DMS 273 (cell line): ENCODE data around the gene RFTN1.

ENCODE experiments used
- DNase-seq: peaks from one replicate; lab custom pipeline; 2025; ENCODE audit not compliant: unreplicated experiment; lab: John Stamatoyannopoulos, UW

Gene RFTN1

DNA sequence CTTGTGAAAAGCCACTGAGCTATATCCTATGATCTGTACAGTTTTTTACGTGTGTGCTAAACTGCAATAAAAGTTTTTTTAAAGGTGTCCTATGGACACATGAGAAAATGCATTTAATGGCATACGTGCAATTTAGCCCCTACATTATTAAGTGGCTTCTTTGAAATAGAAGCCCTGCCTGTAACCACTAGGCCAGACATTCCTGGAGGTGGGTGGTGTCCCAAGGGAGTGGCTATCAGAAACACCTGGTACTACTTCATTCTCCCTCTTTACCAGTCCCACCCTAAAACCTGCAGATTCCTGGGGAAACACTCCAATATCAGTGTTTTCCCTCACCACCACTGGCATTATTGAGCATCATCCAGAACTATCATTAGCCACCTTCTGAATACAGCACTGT lies 148.5 kb downstream of the RFTN1 start:
- no peak for DNase-seq

- DNase-seq, result no peak
Observed at GRCh38 chr3:16364323-16364722, 149.2 kb downstream of the RFTN1 start.

DNA sequence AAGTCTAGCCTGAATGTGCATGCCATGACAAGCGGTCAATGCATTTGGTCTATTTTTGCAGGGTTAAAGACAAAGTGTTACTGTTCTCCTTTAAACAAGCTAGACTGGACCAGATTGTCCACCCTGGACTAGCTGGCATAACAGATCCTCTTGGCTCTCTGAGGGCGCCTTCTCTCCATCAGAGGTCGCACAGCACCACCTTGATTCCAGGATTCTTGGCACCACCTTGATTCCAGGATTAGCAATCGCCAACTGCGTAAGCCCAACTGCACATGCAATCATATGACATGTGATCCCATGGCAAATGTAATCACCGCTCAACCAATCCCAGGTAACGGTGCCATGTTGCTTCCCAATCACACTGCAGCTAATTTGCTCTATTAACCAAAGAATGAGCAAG lies 149.9 kb downstream of the RFTN1 start:
- no peak for DNase-seq

DNA sequence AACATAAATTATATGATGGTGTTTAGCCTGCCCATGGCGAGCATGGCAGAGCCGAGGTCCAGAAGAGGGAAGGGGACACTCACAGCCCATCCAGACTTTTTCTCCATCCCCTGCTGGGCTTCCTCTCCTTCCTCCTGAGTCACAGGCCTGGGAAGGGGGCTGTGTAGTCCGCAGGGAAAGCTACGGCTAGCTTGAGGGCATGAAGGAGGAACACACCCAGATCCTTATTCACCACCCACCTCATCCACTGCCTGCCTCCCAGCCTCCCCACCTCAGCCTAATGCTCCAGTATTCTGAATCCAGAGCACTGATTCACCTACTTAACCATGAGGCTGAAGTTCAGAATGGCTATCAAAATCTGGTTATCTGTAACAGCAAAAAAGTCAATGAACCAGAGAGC lies 150.7 kb downstream of the RFTN1 start:
- DNase-seq, result no peak

DNA sequence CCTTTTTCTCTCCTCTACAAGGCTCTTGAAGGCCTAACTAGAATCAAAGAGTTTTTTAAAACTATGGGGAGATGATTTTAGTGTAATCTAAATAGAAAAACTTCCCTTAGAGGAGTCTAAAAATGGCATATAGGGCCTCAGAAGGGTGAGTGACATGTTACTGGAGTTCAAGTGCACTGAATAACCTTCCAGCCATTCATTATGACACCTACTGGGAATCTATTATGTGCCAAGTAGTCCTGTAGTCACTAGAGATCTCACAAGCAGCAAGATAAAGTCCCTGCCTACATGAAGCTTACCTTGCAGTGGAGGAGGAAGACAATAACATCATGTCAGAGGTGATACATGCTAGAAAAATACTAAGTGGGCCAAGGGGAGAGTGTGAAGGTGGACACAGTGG lies 152.4 kb downstream of the RFTN1 start:
- DNase-seq, result no peak

DNA sequence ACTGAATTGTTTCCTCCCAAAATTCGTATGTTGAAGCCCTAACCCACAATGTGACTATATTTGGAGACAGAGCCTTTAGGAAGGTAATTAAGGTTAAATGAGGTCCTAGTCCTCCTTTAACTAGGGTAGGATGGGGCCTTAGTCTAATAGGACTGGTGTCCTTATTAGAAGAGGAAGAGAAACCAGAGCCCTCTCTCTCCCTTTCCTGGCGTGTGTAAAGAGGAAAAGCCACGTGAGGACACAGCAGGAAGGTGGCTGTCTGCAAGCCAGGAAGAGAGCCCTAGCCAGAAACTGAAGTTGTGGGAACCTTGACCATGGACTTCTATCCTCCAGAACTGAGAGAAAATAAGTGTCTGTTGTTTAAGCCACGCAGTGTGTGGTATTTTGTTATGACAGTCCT lies 154.2 kb downstream of the RFTN1 start:
- no peak for DNase-seq

GRCh38 chr3:16358336-16358735 lies 155.2 kb downstream of the RFTN1 start:
- DNase-seq, result no peak

- no peak for DNase-seq
Observed at GRCh38 chr3:16357186-16358121, 156.0 kb downstream of the RFTN1 start.

GRCh38 chr3:16355828-16356227 lies 157.7 kb downstream of the RFTN1 start:
- DNase-seq, result no peak

- DNase-seq, result no peak
Observed at GRCh38 chr3:16354291-16354690, 159.2 kb downstream of the RFTN1 start.

DNA sequence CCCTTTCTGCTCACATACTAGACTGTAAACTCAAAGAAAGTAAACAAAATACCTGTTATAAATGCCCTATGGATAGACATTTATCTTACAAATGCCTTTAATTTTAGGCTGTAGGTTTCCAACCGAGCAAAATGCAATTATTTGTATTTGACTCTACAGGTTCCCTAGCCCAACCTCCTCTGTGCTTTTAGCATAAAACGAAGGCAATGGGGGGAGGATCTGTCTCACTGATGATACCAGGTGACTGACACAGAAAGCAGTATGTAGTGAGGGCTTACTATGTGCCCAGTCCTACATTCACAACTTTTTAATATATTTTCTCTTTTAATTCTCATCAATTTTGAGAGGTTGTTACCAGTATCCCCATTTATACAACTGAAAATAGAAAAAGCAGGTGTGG lies 161.1 kb downstream of the RFTN1 start:
- no peak for DNase-seq

DNA sequence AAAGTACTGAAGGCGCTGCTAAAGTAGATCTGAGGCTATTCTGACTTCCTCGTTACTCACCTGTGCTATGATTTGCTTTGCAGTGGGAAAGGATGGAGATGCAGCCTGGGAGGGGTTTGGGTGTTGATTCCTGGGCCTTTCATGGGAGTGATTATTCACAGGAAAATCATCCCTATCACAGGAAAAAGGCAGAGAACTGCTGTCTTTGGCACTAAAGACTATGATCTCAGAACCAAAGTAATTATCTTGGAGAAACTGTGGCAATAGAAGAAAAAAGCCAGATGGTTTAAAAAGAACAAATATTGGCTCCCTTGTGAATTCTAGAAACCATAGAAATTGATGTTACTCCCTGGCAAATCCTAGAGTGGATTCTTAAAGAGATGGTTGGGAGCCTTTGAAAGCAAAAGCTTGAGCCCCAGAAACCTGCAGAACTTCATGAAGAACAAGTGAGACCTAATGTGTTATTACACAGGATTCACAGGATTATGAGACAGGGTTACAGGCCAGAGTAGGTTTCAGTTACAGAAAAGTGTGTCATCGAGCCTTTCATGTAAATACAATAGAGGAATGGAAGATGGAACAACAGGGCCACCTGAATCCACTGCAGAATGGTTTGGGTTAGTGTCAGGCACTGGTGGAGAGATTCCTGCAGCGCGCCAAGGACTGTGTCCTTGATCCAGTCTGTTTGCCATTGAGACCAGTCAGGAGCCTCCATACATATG lies 162.7 kb downstream of the RFTN1 start:
- no peak for DNase-seq

GRCh38 chr3:16349986-16350596 lies 163.4 kb downstream of the RFTN1 start:
- peak; percentile 36 for DNase-seq

DNA sequence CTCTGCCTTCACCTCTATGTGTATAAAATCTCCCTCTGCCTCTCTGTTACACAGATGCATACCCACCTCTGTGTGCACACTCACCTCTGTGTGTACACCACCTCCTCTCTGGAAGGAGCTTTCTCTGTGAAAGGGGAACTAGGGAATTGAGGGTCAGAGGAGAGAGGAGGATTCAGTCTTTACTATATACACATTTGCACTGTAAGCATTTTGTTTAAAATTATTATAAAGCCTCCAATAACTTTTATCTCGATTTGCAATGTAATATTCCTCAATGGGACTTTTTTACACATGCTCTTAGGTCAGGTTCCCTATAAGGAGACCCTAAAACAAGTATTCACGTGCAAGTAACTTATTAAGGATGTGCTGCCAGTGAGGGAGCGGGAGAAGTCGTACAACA lies 166.0 kb downstream of the RFTN1 start:
- DNase-seq, result no peak

DNA sequence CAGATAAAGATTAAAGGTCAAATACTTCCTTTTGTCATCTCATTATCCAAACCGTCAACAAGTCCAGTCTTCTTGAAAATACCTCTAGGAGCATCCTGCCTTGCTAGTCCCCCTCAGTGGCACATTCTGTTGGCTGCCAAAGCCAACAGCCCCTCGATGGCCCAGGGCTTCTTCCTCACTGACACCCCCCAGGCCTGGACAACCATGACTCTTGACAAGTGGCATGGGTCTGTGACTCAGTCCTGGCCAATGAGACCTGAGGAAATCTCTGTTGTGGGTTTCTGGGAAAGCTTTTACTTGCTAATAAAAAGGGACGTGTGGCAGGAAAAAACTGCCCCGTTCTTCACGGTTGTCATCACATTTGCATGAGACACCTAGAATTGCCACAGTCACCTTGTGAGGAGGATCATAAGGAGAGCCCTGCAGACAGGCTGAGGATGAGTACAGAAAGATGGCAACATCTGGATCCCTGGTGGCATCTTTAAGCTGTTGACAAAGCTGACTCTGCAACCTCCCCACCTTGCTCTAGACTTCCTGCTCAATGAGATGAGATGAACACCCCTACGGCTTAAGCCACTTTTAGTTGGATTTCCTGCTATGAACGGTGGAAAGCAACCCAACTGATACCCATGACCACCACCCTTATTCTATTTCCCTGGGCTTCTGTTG lies 167.0 kb downstream of the RFTN1 start:
- DNase-seq, result no peak

DNA sequence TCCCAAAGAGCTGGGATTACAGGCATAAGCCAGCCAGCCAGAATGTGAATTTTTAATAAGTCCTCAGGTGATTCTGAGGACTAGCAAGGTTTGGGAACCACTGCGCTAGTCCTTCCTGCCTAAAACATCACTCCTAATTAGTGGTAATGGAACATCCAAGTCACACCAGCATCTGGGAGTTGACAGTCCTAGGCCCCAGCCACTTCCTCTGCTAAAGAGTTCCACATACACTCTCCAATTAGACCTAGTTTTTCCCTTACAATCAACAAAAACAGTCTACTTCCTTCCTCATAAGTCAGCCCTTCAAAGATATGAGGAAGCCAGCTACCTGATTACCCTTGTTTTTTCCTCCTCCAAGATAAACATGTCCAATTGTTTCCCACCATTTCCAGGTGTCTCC lies 170.4 kb downstream of the RFTN1 start:
- no peak for DNase-seq

DNA sequence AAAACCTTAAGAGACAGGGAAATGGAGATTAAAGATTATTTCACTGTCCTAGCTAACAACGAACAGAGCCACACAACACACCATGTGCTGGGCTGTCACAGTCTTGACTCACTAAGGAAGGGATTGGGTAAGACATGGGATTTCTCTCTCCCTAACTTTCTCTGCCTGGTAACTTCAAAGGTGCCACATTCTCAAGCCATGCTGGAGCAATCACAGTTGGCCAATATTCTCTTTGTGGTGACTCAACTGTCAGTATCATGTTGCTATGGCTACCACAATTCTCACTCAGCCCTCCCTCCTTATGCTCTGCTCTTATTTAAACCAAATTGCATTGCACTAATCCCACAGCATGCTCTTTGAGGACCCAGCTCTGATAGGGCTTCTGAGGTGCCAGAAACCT lies 174.5 kb downstream of the RFTN1 start:
- DNase-seq, result peak; percentile 70

- no peak for DNase-seq
Observed at GRCh38 chr3:16337856-16338540, 175.5 kb downstream of the RFTN1 start.

DNA sequence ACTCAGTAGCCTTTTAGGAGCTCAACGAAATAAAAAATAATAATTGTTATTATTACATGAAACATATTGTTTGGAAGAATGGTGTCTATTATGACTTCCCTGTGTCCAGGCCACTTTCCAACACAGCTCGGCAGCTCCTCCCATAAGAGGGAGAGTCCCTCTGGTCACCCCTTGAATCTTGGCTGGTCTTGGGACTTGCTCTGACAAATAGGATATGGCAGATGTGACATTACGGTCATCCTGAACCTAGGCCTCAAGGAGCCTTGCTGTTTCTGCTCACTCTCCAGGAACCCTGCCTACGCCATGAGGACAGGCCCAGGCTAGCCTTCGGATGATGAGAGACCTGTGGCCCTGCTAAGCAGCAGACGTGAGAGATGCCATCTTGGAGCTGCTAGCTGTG lies 176.7 kb downstream of the RFTN1 start:
- no peak for DNase-seq

DNA sequence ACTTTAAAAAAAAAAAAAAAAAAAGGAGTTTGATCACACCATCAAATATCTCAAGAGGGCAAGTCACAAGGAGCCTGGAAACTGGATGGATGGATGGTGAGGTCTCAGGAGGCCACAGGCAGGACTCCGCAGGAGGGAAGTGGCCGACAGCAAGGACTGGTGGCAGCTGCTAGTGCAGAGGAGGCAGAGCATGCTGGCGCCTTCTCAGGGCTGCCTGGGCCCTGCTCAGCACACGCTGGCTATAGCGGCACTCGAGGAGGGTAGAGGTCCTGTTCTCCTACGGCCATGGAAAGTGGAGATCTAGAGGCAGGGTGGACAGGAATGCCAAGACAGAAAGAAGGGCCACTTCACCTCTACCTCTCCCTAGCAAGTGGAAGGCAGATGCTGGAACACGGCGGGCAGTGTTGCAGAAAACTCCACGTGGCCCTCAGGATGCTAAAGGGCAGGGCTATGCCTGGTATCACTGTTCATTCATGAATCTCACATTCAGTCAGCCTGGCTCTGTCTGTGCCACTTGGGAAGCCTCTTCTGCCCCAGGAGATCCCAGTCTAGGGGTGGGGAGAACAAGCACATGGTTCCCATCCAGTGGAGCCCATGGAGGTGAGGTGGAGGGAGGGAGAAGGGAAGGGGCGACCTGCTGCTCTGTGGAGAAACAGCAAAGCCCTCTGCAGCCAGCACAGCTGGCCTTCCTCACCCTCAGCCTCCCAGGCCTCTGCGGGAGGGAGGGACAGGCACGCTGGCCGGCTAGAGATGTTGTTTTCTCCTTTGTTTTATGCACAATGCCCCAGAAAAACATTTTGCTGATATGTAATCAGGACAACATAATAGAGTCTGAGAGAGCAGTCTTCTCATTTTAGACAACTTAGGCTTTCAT lies 177.5 kb downstream of the RFTN1 start:
- DNase-seq, result no peak
